DOHH2 (cell line): Measurements from ENCODE around the gene YTHDC2.

ENCODE experiments used
- H3F3A ChIP-seq: fragments of 200-600 bp; sonication (generic), shearing (Covaris generic); 2 replicates; pipeline ENCODE4 v1.6.0; 2016; ENCODE audit warnings: antibody characterized with exemption, mild to moderate bottlenecking; ENCODE audit not compliant: control insufficient read depth, insufficient read depth
- H3K27ac ChIP-seq: fragments of 200-600 bp; sonication (generic); 2 replicates; pipeline ENCODE4 v1.5.1; 2014; ENCODE audit warnings: low read depth, mild to moderate bottlenecking, low read length, moderate library complexity
- H3K27me3 ChIP-seq: fragments of 200-600 bp; sonication (generic); 2 replicates; pipeline ENCODE4 v1.6.1; 2014; ENCODE audit warnings: mild to moderate bottlenecking, low read length, mixed read lengths; ENCODE audit not compliant: control insufficient read depth
- H3K36me3 ChIP-seq: fragments of 200-600 bp; sonication (generic); 2 replicates; pipeline ENCODE4 v1.6.1; 2014; ENCODE audit warnings: mild to moderate bottlenecking, low read length, moderate library complexity, mixed read lengths; ENCODE audit not compliant: control insufficient read depth
- H3K4me1 ChIP-seq: fragments of 200-600 bp; sonication (generic); 2 replicates; pipeline ENCODE4 v1.6.1; 2014; ENCODE audit warnings: mild to moderate bottlenecking, low read length, mixed read lengths; ENCODE audit not compliant: control insufficient read depth
- H3K4me2 ChIP-seq: fragments of 200-600 bp; sonication (generic); 2 replicates; pipeline ENCODE4 v1.6.0; 2014; ENCODE audit warnings: mild to moderate bottlenecking, low read length, moderate library complexity
- H3K4me3 ChIP-seq: fragments of 200-600 bp; sonication (generic); 2 replicates; pipeline ENCODE4 v1.5.1; 2014; ENCODE audit warnings: mild to moderate bottlenecking, low read length, mixed read lengths
- H3K79me2 ChIP-seq: fragments of 200-600 bp; sonication (generic); 2 replicates; pipeline ENCODE4 v1.6.1; 2014; ENCODE audit warnings: mild to moderate bottlenecking, low read length, mixed read lengths; ENCODE audit not compliant: control insufficient read depth
- H3K9me2 ChIP-seq: fragments of 200-600 bp; sonication (generic); replicated peaks from 2 replicates; pipeline ENCODE4 v1.6.1; 2014; ENCODE audit warnings: mild to moderate bottlenecking, low read length, mixed read lengths; ENCODE audit not compliant: control insufficient read depth
- H3K9me3 ChIP-seq: fragments of 200-600 bp; sonication (generic); 2 replicates; pipeline ENCODE4 v1.6.1; 2014; ENCODE audit warnings: antibody characterized with exemption, low read length, mixed read lengths; ENCODE audit not compliant: control insufficient read depth, insufficient read depth
- H4K20me1 ChIP-seq: fragments of 200-600 bp; sonication (generic); 2 replicates; pipeline ENCODE4 v1.6.0; 2014; ENCODE audit warnings: low read depth, mild to moderate bottlenecking, antibody characterized with exemption, low read length, moderate library complexity; ENCODE audit not compliant: control insufficient read depth, insufficient read depth
- EZH2phosphoT487 ChIP-seq: fragments of 200-600 bp; sonication (generic); IDR thresholded peaks from 2 replicates; pipeline ENCODE4 v1.6.1; 2017; ENCODE audit warnings: borderline replicate concordance, mild to moderate bottlenecking, antibody characterized with exemption, low read length, moderate library complexity, mixed read lengths
- TF ChIP-seq, protein P1 (sequence below): fragments of 200-600 bp; sonication (generic); IDR thresholded peaks from one replicate; pipeline ENCODE4 v1.5.1; 2014; ENCODE audit warnings: antibody characterized with exemption, mild to moderate bottlenecking, low read depth, low read length; ENCODE audit not compliant: poor library complexity, severe bottlenecking

Gene YTHDC2

DNA sequence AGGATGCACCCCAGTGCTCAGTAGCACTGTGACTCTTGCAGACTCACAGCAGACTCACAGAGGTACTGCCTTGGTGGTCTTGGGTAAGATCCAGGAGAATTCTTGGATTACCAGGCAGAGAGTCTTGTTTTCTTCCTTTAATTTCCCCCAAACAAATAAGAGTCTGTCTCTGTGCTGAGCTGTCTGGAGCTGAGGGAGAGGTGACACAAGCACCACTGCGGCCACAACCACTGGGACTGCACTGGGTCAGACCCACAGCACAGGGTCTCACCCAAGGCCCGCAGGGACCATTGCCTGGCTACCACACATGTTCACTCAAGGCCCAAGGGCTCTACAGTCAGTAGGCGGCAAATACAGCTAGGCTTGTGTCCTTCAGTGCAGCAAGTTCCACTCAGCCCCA, 11.4 kb upstream of the YTHDC2 start:
- 0 out of 2 replicates have a peak, but pooled peaks cover under 1% of the 10 kb centered on the region for H3K27me3 ChIP-seq
- TF ChIP-seq, protein P1, sequence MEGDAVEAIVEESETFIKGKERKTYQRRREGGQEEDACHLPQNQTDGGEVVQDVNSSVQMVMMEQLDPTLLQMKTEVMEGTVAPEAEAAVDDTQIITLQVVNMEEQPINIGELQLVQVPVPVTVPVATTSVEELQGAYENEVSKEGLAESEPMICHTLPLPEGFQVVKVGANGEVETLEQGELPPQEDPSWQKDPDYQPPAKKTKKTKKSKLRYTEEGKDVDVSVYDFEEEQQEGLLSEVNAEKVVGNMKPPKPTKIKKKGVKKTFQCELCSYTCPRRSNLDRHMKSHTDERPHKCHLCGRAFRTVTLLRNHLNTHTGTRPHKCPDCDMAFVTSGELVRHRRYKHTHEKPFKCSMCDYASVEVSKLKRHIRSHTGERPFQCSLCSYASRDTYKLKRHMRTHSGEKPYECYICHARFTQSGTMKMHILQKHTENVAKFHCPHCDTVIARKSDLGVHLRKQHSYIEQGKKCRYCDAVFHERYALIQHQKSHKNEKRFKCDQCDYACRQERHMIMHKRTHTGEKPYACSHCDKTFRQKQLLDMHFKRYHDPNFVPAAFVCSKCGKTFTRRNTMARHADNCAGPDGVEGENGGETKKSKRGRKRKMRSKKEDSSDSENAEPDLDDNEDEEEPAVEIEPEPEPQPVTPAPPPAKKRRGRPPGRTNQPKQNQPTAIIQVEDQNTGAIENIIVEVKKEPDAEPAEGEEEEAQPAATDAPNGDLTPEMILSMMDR, result no peak
- no peak for TF ChIP-seq EZH2phosphoT487

DNA sequence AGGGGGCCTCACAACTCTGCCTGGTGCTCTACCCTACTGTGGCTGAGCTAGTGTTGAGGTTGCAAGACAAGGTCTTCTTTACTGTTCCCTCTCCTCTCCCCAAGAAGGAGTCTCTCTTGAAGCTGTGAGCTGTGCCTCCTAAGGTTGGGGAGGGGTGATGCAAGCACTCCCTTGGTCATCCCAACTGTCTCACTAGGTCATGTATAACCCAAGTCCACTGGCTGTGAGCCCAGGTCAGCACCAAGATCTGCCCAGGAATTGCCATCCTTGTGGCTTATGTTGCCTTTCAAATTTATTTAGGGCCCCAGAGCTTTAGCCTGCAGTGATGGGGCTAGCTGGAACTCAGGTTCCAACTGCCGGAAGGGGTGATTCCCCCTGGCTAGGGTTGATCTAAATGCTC, 10.3 kb upstream of the YTHDC2 start:
- H3K79me2 ChIP-seq, result no peaks in the 10 kb centered on the region
- H3K4me2 ChIP-seq, result no peak overlapping the region
- no peaks in the 10 kb centered on the region for H3F3A ChIP-seq
- H3K27me3 ChIP-seq, result 0 out of 2 replicates have a peak, but pooled peaks cover 3% of the 10 kb centered on the region
- H3K4me1 ChIP-seq, result no peaks in the 10 kb centered on the region
- no peak for TF ChIP-seq EZH2phosphoT487
- TF ChIP-seq, protein P1, result no peak
- H3K4me3 ChIP-seq, result no peak overlapping the region
- no peaks in the 10 kb centered on the region for H3K9me3 ChIP-seq
- no peak overlapping the region for H3K27ac ChIP-seq
- H3K9me2 ChIP-seq, result no peaks in the 10 kb centered on the region
- no peaks in the 10 kb centered on the region for H4K20me1 ChIP-seq
- H3K36me3 ChIP-seq, result no peaks in the 10 kb centered on the region

More for the DNA sequence above, 11.4 kb upstream of the YTHDC2 start:
- Histone ChIP-seq H4K20me1 (no peaks in the 10 kb centered on the region), H3K27ac (no peak overlapping the region), H3K9me3 (no peaks in the 10 kb centered on the region), H3F3A (no peaks in the 10 kb centered on the region), H3K9me2 (no peaks in the 10 kb centered on the region), H3K4me2 (no peak overlapping the region), H3K4me1 (no peaks in the 10 kb centered on the region), H3K79me2 (no peaks in the 10 kb centered on the region), H3K36me3 (no peaks in the 10 kb centered on the region), H3K4me3 (no peak overlapping the region)

DNA sequence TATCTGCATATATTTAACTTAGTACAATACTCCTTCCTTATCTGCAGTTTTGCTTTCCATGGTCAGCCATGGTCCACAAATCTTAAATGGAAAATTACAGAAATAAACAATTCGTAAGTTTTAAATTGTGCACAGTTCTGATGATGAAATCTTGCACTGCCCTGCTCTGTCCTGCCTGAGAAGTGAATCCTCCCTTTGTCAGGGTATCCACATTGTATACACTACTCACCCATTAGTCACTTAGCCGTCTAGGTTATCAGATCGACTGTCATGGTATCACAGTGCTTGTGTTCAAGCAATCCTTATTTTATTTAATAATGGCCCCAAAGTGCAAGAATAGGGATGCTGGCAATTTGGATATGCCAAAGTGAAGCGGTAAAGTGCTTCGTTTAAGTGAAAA, 8.3 kb upstream of the YTHDC2 start:
- no peaks in the 10 kb centered on the region for H3K9me3 ChIP-seq
- H3K4me2 ChIP-seq, result no peak overlapping the region
- no peaks in the 10 kb centered on the region for H3K9me2 ChIP-seq
- H3K27ac ChIP-seq, result no peak overlapping the region
- 0 out of 2 replicates have a peak, but pooled peaks cover 3% of the 10 kb centered on the region for H3K27me3 ChIP-seq
- H3K36me3 ChIP-seq, result no peaks in the 10 kb centered on the region
- TF ChIP-seq, protein P1, result no peak
- TF ChIP-seq EZH2phosphoT487, result no peak
- no peaks in the 10 kb centered on the region for H4K20me1 ChIP-seq
- no peaks in the 10 kb centered on the region for H3K79me2 ChIP-seq
- no peaks in the 10 kb centered on the region for H3F3A ChIP-seq
- no peaks in the 10 kb centered on the region for H3K4me1 ChIP-seq
- H3K4me3 ChIP-seq, result no peak overlapping the region

DNA sequence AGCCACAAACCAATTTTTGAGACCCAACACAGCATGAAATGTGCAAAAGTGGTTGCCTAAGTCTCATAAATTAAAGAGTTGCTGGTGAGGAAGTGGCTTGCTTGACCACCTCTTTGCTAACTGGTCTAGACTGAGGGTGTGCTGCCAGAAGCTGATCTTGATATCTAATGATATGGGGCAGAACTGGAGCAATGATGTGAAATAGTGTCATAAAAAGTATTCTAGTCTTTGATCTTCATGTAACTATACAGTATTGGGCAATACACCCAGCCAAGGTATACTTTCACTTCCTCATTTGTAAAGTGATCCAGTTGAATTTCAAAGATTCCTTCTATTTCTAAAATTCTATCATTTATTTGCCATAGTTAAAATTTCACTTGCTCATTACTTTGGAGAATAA, 5.9 kb upstream of the YTHDC2 start:
- Histone ChIP-seq H3K9me3 (peaks cover 1% of the 10 kb centered on the region; the same call in 1 of the 2 replicates), H3K27ac (no peak overlapping the region), H3F3A (no peaks in the 10 kb centered on the region), H3K27me3 (0 out of 2 replicates have a peak, but pooled peaks cover 3% of the 10 kb centered on the region), H3K4me2 (no peak overlapping the region), H3K79me2 (no peaks in the 10 kb centered on the region), H3K9me2 (no peaks in the 10 kb centered on the region), H3K4me3 (no peak overlapping the region), H4K20me1 (no peaks in the 10 kb centered on the region), H3K4me1 (no peaks in the 10 kb centered on the region), H3K36me3 (no peaks in the 10 kb centered on the region)
- no peak for TF ChIP-seq EZH2phosphoT487
- TF ChIP-seq, protein P1, result no peak
